Measurements from ENCODE around the gene AQP2.

- TF ChIP-seq CTCF (IDR thresholded peaks at IDR 0.05), result no peak
- no peak for TF ChIP-seq EZH2 (IDR thresholded peaks at IDR 0.05)
- TF ChIP-seq EZH2phosphoT487 (IDR thresholded peaks at IDR 0.05), result no peak
Observed at GRCh38 chr12:50005175-50005574, 54.6 kb downstream of the AQP2 start.
